Central memory CD8-positive, alpha-beta T cell (primary cell): Measurements from ENCODE around the gene DYNLT2B.
"Not testable (repeated sequence)": the region's sequence is repeated elsewhere in the genome, so short reads cannot be mapped to it uniquely, and the experiment has no call there.

Experiments used
- ATAC-seq: fragments of 150-1000 bp; cut with Tn5 transposase; replicated peaks from 2 replicates; pipeline ENCODE4 v1.10.0; 2022; ENCODE audit warnings: mild to moderate bottlenecking, moderate FRiP score, moderate number of reproducible peaks; ENCODE audit not compliant: poor library complexity, severe bottlenecking; ENCODE audit errors: extremely low read depth
- DNase-seq, 2 donors: peaks; one replicate each; pipeline ENCODE4 v3.0.0; 2021; ENCODE audit warnings: low spot score in 2 of 2
- H3K27ac Mint-ChIP-seq: one replicate; pipeline ENCODE4 v1.8.0; 2022; ENCODE audit warnings: low read depth, mild to moderate bottlenecking, moderate library complexity, mixed read lengths
- H3K27me3 Mint-ChIP-seq: one replicate; pipeline ENCODE4 v1.8.0; 2022; ENCODE audit warnings: mixed read lengths
- H3K36me3 Mint-ChIP-seq: one replicate; pipeline ENCODE4 v1.8.0; 2022; ENCODE audit warnings: mild to moderate bottlenecking, moderate library complexity, mixed read lengths; ENCODE audit not compliant: insufficient read depth
- H3K4me1 Mint-ChIP-seq: one replicate; pipeline ENCODE4 v1.8.0; 2022; ENCODE audit warnings: mixed read lengths
- H3K4me3 Mint-ChIP-seq: one replicate; pipeline ENCODE4 v1.8.0; 2022; ENCODE audit warnings: mild to moderate bottlenecking, moderate library complexity, mixed read lengths
- H3K9me3 Mint-ChIP-seq: one replicate; pipeline ENCODE4 v1.8.0; 2022; ENCODE audit warnings: mixed read lengths

Gene DYNLT2B

DNA sequence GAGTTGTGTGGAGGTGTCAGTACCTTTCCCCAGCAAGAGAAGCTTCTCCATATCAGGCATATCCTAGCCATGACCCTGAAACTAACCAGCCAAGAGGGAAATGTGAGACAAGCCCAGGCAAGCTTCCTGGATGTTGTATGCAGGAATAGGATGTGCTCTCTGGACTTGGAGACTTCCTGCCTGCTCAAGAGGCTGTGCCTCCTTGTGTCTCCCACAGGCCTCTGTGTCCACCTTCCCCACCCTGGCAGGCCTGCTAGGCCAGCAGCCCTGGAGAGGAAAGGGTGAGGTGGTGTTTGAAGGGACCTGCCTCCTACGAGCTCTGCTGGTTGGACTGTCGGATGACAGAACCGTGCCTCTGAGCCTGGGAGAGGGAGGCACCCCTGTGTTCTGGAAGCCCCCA, 2.1 kb upstream of the DYNLT2B start:
- Mint-ChIP-seq H3K27me3 (no peaks in the 10 kb centered on the region), H3K4me3 (no peak overlapping the region), H3K9me3 (no peaks in the 10 kb centered on the region), H3K27ac (no peak overlapping the region), H3K36me3 (peaks cover 14% of the 10 kb centered on the region), H3K4me1 (peaks cover 18% of the 10 kb centered on the region)
- ATAC-seq (no peak), DNase-seq (no peak)

DNA sequence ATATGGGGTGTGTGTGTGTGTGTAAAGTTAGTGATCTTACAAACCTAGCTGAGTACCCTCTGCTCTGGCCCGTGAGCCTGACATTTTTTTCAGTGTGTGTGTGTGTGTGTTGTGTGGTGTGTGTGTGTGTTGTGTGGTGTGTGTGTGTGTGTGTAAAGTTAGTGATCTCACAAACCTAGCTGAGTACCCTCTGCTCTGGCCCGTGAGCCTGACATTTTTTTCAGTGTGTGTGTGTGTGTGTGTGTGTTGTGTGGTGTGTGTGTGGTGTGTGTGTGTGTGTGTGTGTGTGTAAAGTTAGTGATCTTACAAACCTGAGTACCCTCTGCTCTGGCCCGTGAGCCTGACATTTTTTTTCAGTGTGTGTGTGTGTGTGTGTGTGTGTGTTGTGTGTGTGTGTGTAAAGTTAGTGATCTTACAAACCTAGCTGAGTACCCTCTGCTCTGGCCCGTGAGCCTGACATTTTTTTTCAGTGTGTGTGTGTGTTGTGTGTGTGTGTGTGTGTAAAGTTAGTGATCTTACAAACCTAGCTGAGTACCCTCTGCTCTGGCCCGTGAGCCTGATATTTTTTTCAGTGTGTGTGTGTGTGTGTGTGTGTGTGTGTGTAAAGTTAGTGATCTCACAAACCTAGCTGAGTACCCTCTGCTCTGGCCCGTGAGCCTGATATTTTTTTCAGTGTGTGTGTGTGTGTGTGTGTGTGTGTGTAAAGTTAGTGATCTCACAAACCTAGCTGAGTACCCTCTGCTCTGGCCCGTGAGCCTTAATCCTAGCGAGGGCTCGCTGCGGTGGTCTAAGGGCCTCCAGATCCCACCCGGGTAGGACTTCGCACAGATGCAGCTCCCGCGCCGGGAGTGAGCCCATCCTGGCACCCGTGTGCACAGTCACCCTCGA, 997 bp downstream of the DYNLT2B start:
- H3K27me3 Mint-ChIP-seq, H3K9me3 Mint-ChIP-seq, ATAC-seq: not testable (repeated sequence)
- Mint-ChIP-seq H3K4me3 (peak overlapping the region; percentile 95), H3K27ac (peak overlapping the region; percentile 93), H3K36me3 (peaks cover 14% of the 10 kb centered on the region), H3K4me1 (peaks cover 18% of the 10 kb centered on the region)
- DNase-seq, result peak in 1 of 2 donors; percentile 33

DNA sequence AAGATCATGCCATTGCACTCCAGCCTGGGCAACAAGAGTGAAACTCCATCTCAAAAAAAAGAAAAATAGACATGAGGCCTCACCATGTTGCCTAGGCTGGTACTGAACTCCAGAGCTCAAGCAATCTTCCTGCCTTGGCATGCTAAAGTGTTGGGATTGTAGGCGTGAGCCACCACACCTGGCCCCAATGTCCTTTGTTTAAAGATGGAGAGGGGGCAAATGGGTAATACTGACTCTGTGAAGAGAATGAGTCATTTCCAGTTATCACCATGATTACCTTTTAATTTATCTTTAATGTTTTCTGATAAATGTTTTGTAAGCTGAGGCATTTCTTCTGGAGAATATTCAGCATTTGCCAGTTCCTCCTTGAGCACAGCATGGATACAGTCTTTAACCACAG, 2.2 kb downstream of the DYNLT2B start:
- H3K4me1 Mint-ChIP-seq, result peaks cover 18% of the 10 kb centered on the region
- H3K36me3 Mint-ChIP-seq, result peaks cover 14% of the 10 kb centered on the region
- no peaks in the 10 kb centered on the region for H3K27me3 Mint-ChIP-seq
- ATAC-seq, result no peak
- no peaks in the 10 kb centered on the region for H3K9me3 Mint-ChIP-seq
- H3K27ac Mint-ChIP-seq, result no peak overlapping the region
- no peak for DNase-seq
- H3K4me3 Mint-ChIP-seq, result no peak overlapping the region

DNA sequence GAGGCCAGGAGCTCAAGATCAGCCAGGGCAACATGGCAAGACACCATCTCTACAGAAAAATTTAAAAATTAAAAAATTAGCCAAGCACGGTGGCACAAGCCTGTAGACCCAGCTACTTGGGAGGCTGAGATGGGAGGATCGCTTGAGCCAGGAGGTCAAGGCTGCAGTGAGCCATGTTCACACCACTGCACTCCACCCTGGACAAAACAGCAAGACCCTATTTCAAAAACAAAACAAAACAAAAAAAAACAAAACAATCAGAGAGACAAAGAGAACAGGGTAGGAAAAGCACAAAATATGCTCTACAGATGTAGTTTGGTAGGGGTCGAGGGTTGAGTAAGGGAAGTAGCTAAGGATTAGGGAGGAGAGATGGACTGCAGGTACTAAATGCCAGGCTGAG, 3.4 kb downstream of the DYNLT2B start:
- Mint-ChIP-seq H3K4me3 (no peak overlapping the region), H3K27ac (peak overlapping the region; percentile 50), H3K27me3 (no peaks in the 10 kb centered on the region), H3K36me3 (peaks cover 14% of the 10 kb centered on the region), H3K9me3 (no peaks in the 10 kb centered on the region), H3K4me1 (peaks cover 18% of the 10 kb centered on the region)
- no peak for DNase-seq
- ATAC-seq, result no peak

DNA sequence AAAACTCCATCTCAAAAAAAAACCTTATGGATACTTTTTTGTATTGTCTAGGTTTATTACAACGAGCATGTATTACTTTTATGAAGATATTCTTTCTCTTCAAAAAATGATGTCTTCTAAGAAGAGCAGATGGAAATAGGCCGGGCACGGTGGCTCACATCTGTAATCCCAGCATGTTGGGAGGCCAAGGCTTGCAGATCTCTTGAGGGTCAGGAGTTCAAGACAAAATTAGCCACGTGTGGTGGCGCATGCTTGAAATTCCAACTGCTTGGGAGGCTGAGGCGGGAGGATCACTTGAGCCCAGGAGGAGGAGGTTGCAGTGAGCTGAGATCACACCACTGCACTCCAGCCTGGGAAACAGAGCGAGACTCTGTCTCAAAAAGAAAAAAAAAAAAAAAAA, 4.0 kb downstream of the DYNLT2B start:
- ATAC-seq, DNase-seq, H3K4me3 Mint-ChIP-seq, H3K9me3 Mint-ChIP-seq, H3K27me3 Mint-ChIP-seq: not testable (repeated sequence)
- peak overlapping the region; percentile 50 for H3K27ac Mint-ChIP-seq
- peaks cover 18% of the 10 kb centered on the region for H3K4me1 Mint-ChIP-seq
- peaks cover 14% of the 10 kb centered on the region for H3K36me3 Mint-ChIP-seq

DNA sequence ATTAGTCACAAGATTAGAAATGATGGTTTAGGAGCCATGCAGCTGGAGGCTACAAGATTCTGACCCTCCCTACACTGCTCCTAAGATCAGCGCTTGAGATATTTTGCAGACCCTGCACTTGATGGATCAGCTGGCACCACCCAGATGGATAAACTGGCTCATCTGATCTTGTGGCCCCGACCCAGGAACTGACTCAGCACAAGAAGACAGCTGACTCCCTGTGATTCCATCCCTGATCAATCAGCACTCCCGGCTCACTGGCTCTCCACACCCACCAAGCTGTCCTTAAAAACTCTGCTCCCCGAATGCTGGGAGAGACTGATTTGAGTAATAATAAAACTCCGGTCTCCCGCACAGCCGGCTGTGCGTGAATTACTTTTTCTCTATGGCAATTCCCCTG, 15.1 kb downstream of the DYNLT2B start:
- not testable (repeated sequence) for ATAC-seq, DNase-seq, H3K27me3 Mint-ChIP-seq, H3K36me3 Mint-ChIP-seq, H3K4me3 Mint-ChIP-seq, H3K4me1 Mint-ChIP-seq, H3K9me3 Mint-ChIP-seq, H3K27ac Mint-ChIP-seq

DNA sequence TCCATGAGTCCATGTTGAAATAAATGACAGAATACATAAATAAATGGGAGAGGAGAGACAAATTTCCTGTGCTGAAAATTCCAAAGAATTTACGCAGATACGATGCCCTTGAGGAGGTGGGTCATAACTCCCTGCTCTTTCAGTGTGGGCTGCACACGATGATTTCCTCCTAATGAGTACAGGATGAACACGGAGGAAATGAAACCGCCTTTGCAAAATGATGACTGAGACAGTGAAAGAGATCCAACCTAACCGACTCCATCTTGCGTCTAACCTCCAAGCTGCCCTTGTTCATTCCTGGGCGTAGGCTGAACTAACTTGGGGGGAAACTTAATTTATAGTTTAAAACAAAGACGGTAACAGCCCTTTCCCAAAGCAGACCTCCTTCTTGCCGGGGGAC, 15.5 kb downstream of the DYNLT2B start:
- H3K4me3 Mint-ChIP-seq, H3K27me3 Mint-ChIP-seq, DNase-seq, ATAC-seq, H3K27ac Mint-ChIP-seq, H3K36me3 Mint-ChIP-seq, H3K9me3 Mint-ChIP-seq, H3K4me1 Mint-ChIP-seq: not testable (repeated sequence)

DNA sequence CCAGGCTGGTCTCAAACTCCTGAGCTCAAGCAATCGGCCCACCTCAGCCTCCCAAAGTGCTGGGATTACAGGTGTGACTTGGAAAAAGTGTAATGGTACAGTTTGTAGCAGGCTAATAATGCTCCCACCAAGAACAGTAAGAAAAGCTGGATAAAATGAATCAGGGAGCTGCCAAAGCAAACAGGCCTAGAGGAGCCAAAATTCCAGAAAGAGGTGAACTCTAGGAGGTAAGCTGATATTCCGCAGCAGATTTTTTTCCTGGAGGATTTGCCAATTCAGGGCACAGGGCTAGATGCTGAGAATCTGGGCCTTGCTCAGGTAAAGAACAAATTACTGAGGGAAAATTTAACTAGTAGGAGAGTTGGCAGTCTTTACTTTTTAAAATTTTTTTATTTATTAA, 19.5 kb downstream of the DYNLT2B start:
- H3K36me3 Mint-ChIP-seq, result peaks cover 7% of the 10 kb centered on the region
- H3K4me1 Mint-ChIP-seq, result no peaks in the 10 kb centered on the region

DNA sequence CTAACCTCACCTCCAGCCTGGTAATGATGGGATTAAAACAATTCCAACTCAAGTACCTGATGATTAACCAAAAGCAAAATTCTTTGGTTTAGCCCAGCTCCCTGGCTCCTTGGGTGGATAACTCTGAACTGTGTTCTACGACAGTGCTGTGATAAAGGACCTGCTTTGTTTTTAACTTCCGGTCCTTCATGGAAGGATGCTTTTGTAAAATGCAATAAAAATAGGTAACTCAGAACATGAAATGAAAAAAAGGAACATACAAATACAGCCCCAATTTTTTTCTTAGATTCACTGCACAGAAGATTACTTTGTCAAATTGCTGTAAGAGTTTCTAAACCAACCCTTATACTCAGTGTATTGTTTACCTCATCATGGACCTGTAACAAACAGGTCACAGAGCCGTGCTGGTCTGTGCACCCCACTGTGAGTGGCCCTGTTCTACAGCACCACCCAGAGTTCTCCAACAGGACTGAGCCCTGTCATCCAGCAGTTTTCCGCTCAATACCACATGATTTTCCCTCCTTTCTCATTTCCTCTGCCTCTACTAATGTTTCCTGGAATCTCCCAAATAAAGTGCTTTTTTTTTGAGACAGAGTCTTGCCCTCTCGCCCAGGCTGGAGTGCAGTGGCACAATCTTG, 25.6 kb downstream of the DYNLT2B start:
- Mint-ChIP-seq H3K27me3 (no peaks in the 10 kb centered on the region), H3K27ac (no peak overlapping the region), H3K4me1 (peaks cover 11% of the 10 kb centered on the region), H3K9me3 (no peaks in the 10 kb centered on the region), H3K4me3 (no peak overlapping the region), H3K36me3 (peaks cover 10% of the 10 kb centered on the region)
- DNase-seq (no peak), ATAC-seq (no peak)

More for the DNA sequence above, 19.5 kb downstream of the DYNLT2B start:
- no peak overlapping the region for H3K27ac Mint-ChIP-seq
- no peaks in the 10 kb centered on the region for H3K27me3 Mint-ChIP-seq
- H3K9me3 Mint-ChIP-seq, result no peaks in the 10 kb centered on the region
- ATAC-seq (no peak), DNase-seq (no peak)
- H3K4me3 Mint-ChIP-seq, result no peak overlapping the region

DNA sequence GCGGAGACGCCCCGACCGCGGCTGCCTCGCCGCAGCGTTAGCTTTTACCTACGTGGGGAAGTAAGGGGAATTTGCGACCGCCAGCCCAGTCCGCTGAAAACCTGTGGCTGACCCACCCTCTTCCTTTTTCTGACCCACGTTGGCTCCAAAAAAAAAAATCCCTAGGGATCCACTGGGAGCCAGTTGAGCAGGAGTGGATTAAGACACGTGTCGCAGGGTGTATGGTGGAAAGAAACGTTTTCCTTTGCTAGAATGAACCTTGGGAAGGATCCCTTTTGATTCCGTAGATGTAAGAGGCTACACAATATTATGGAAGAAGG, 29.9 kb downstream of the DYNLT2B start:
- Mint-ChIP-seq H3K27ac (peak overlapping the region; percentile 99), H3K4me3 (peak overlapping the region; percentile 99), H3K27me3 (no peaks in the 10 kb centered on the region), H3K9me3 (no peaks in the 10 kb centered on the region), H3K4me1 (peaks cover 41% of the 10 kb centered on the region), H3K36me3 (peaks cover 12% of the 10 kb centered on the region)
- DNase-seq (no peak), ATAC-seq (no peak)

DNA sequence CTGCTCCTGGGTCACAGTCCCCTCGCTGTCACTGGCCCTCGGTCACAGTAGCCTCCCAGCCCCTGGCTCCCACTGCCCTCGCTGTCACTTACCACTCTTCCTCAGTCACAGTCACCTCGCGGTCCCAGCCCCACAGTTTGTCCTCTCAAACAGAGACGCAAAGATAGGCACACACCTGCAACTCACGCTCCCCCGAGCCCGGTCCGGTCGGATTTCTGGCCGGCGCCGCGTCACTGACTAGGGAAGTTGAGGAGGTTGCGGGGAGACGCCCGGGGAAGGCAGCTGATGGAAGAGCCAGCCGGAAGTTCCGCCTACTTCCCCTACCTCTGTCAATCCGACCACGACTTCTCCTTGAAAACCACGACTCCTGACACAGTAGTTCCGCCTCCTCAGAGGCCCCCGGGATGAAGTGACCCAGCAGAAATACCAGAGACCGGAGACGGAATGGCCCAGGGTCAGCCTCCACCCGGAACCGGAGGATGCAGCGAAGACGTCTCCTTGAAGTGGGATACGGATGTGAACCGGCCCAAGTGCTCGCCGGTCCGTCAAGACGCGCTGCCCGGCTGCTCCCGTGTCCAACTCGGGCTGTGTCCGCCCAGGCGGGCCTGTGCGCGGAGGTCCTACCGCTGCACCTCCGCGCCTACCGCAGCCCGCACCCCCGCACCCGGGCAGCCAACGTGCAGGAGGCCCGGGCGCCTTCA, 30.4 kb downstream of the DYNLT2B start, which contains the start of gene PCYT1A:
Gene PCYT1A, minus strand, starts transcription at position 287 of the 701 bp plus-strand sequence. CDS start 17,195 bp downstream, outside the sequence.
- DNase-seq (peak; percentile 40 to 43), ATAC-seq (peak; percentile 85)
- H3K4me1 Mint-ChIP-seq, result peaks cover 41% of the 10 kb centered on the region
- peak within 1 kb of the TSS; percentile 99 for H3K27ac Mint-ChIP-seq
- H3K36me3 Mint-ChIP-seq, result peaks cover 13% of the 10 kb centered on the region
- no peaks in the 10 kb centered on the region for H3K27me3 Mint-ChIP-seq
- no peaks in the 10 kb centered on the region for H3K9me3 Mint-ChIP-seq
- H3K4me3 Mint-ChIP-seq, result peak within 1 kb of the TSS; percentile 99

DNA sequence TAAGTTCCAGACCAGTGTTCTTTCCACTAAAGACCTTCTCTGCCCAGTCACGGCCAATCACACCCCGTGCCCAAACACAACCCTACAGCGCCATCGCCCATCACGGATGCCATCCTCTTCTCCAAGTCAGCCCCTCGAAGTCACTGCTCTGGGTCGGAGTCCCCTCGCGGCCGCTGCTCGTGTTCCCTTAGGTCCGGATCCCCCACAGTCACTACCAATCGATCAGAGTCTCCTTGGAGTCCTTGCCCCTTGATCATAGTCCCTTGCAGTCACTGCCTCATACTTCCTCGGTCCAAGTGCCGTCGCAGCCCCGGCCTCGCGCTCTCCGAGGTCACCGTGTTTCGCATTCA, 31.0 kb downstream of the DYNLT2B start:
- DNase-seq (peak in 1 of 2 donors; percentile 13), ATAC-seq (peak; percentile 34)
- Mint-ChIP-seq H3K9me3 (no peaks in the 10 kb centered on the region), H3K36me3 (peaks cover 13% of the 10 kb centered on the region), H3K27ac (peak overlapping the region; percentile 99), H3K4me1 (peaks cover 43% of the 10 kb centered on the region), H3K27me3 (no peaks in the 10 kb centered on the region), H3K4me3 (peak overlapping the region; percentile 99)
